H9 (cell line): ENCODE measurements around the gene EPS15. TPM values are rescaled to one million over a fixed set of nuclear protein-coding genes. Genes with fewer than 3 reads are reported as not detected.

Experiments used
- DNase-seq: peaks from one replicate; pipeline ENCODE4 v3.0.0-alpha.2; 2017
- H2AFZ ChIP-seq: one replicate; pipeline ENCODE4 v1.6.1; 2013; ENCODE audit warnings: mild to moderate bottlenecking, low read length, control low read depth, moderate library complexity
- H2AK5ac ChIP-seq: 2 replicates; pipeline ENCODE4 v1.6.1; 2013; ENCODE audit warnings: low read length, control low read depth, mixed read lengths; ENCODE audit not compliant: insufficient read length
- H2BK120ac ChIP-seq: one replicate; pipeline ENCODE4 v1.6.1; 2013; ENCODE audit warnings: low read depth, mild to moderate bottlenecking, low read length, control low read depth, inconsistent platforms; ENCODE audit not compliant: poor library complexity, severe bottlenecking
- H2BK12ac ChIP-seq: 2 replicates; pipeline ENCODE4 v1.6.1; 2013; ENCODE audit warnings: low read length, control low read depth, mixed read lengths, low read depth; ENCODE audit not compliant: insufficient read length
- H2BK15ac ChIP-seq: 2 replicates; pipeline ENCODE4 v1.6.1; 2013; ENCODE audit warnings: low read depth, low read length, control low read depth
- H2BK20ac ChIP-seq: one replicate; pipeline ENCODE4 v1.6.1; 2013; ENCODE audit warnings: low read depth, mild to moderate bottlenecking, low read length, control low read depth, inconsistent platforms; ENCODE audit not compliant: poor library complexity, severe bottlenecking
- H2BK5ac ChIP-seq: 2 replicates; pipeline ENCODE4 v1.6.1; 2013; ENCODE audit warnings: low read length, control low read depth, mixed read lengths; ENCODE audit not compliant: insufficient read length
- H3K14ac ChIP-seq: 2 replicates; pipeline ENCODE4 v1.6.1; 2013; ENCODE audit warnings: low read length, control low read depth; ENCODE audit not compliant: insufficient read depth
- H3K18ac ChIP-seq: 2 replicates; pipeline ENCODE4 v1.6.1; 2013; ENCODE audit warnings: low read depth, mild to moderate bottlenecking, mixed read lengths, low read length, control low read depth; ENCODE audit not compliant: insufficient read length
- H3K23ac ChIP-seq: 2 replicates; pipeline ENCODE4 v1.6.1; 2013; ENCODE audit warnings: low read length, control low read depth, mixed read lengths, low read depth; ENCODE audit not compliant: insufficient read length
- H3K23me2 ChIP-seq: 2 replicates; pipeline ENCODE4 v1.6.1; 2013; ENCODE audit warnings: low read depth, mild to moderate bottlenecking, mixed read lengths, low read length, control low read depth; ENCODE audit not compliant: insufficient read length, poor library complexity, severe bottlenecking
- H3K27ac ChIP-seq: 2 replicates; pipeline ENCODE4 v1.5.1; 2013; ENCODE audit warnings: low read length, control low read depth, mixed read lengths, low read depth; ENCODE audit not compliant: insufficient read length
- H3K27me3 ChIP-seq: 2 replicates; pipeline ENCODE4 v1.6.1; 2013; ENCODE audit warnings: low read length, control low read depth, inconsistent platforms; ENCODE audit not compliant: insufficient read depth
- H3K4ac ChIP-seq: 2 replicates; pipeline ENCODE4 v1.6.1; 2013; ENCODE audit warnings: low read depth, mild to moderate bottlenecking, control low read depth, inconsistent platforms, low read length, moderate library complexity
- H3K4me1 ChIP-seq: 2 replicates; pipeline ENCODE4 v1.6.1; 2013; ENCODE audit warnings: low read length, control low read depth, inconsistent platforms; ENCODE audit not compliant: insufficient read depth
- H3K4me2 ChIP-seq: 2 replicates; pipeline ENCODE4 v1.6.1; 2013; ENCODE audit warnings: low read length, control low read depth, mixed read lengths; ENCODE audit not compliant: insufficient read length, insufficient read depth
- H3K56ac ChIP-seq: 2 replicates; pipeline ENCODE4 v1.6.1; 2013; ENCODE audit warnings: low read depth, mild to moderate bottlenecking, mixed read lengths, low read length, control low read depth; ENCODE audit not compliant: insufficient read length
- H3K79me1 ChIP-seq: 2 replicates; pipeline ENCODE4 v1.6.1; 2013; ENCODE audit warnings: low read depth, mild to moderate bottlenecking, moderate library complexity, low read length, control low read depth, inconsistent platforms; ENCODE audit not compliant: insufficient read depth, poor library complexity, severe bottlenecking
- H3K79me2 ChIP-seq: 2 replicates; pipeline ENCODE4 v1.6.1; 2013; ENCODE audit warnings: low read length, control low read depth, inconsistent platforms; ENCODE audit not compliant: insufficient read depth
- H3K9ac ChIP-seq: 2 replicates; pipeline ENCODE4 v1.6.1; 2013; ENCODE audit warnings: low read length, control low read depth, mixed read lengths; ENCODE audit not compliant: insufficient read length; ENCODE audit errors: extremely low read depth
- H3K9me3 ChIP-seq: one replicate; pipeline ENCODE4 v1.6.1; 2013; ENCODE audit warnings: low read depth, low read length, inconsistent platforms; ENCODE audit not compliant: control insufficient read depth
- H3T11ph ChIP-seq: one replicate; pipeline ENCODE4 v1.6.1; 2013; ENCODE audit warnings: mild to moderate bottlenecking, low read length, control low read depth, inconsistent platforms
- H4K20me1 ChIP-seq: one replicate; pipeline ENCODE4 v1.6.1; 2013; ENCODE audit not compliant: control insufficient read depth, insufficient read length, insufficient read depth
- H4K5ac ChIP-seq: 2 replicates; pipeline ENCODE4 v1.6.1; 2013; ENCODE audit warnings: low read depth, mild to moderate bottlenecking, mixed read lengths, low read length, control low read depth; ENCODE audit not compliant: insufficient read length
- H4K8ac ChIP-seq: replicated peaks from 2 replicates; pipeline ENCODE4 v1.6.1; 2013; ENCODE audit warnings: low read length, control low read depth, mixed read lengths, low read depth; ENCODE audit not compliant: insufficient read length
- H4K91ac ChIP-seq: 2 replicates; pipeline ENCODE4 v1.6.1; 2013; ENCODE audit warnings: low read depth, mild to moderate bottlenecking, moderate library complexity, mixed read lengths, low read length, control low read depth; ENCODE audit not compliant: insufficient read length
- H3K27ac Mint-ChIP-seq, 3 experiments: 2 replicates in 2 of 3; 3 replicates in 1 of 3; pipeline ENCODE4 v1.8.0; 2020 to 2021; ENCODE audit warnings: mixed read lengths in 3 of 3, mild to moderate bottlenecking in 1 of 3, moderate library complexity in 1 of 3
- H3K27me3 Mint-ChIP-seq: 2 replicates; pipeline ENCODE4 v1.8.0; 2021; ENCODE audit warnings: low read depth, mild to moderate bottlenecking, moderate library complexity, mixed read lengths
- H3K36me3 Mint-ChIP-seq, 3 experiments: 2 replicates in 2 of 3; 3 replicates in 1 of 3; pipeline ENCODE4 v1.8.0; 2020 to 2021; ENCODE audit warnings: low read depth in 3 of 3, mixed read lengths in 3 of 3; ENCODE audit not compliant: insufficient read depth in 1 of 3
- H3K4me1 Mint-ChIP-seq, 2 experiments: 2 replicates each; pipeline ENCODE4 v1.8.0; 2020; ENCODE audit warnings: mixed read lengths in 2 of 2
- H3K4me3 Mint-ChIP-seq, 2 experiments: 2 replicates in 1 of 2; 3 replicates in 1 of 2; pipeline ENCODE4 v1.8.0; 2020 to 2021; ENCODE audit warnings: mild to moderate bottlenecking in 2 of 2, mixed read lengths in 2 of 2, moderate library complexity in 1 of 2
- H3K9me3 Mint-ChIP-seq, 2 experiments: 2 replicates in 1 of 2; 3 replicates in 1 of 2; pipeline ENCODE4 v1.8.0; 2020; ENCODE audit warnings: mild to moderate bottlenecking in 2 of 2, mixed read lengths in 2 of 2, moderate library complexity in 1 of 2
- total RNA-seq: library from RNA; stranded (reverse); gene quantifications from 2 replicates; pipeline ENCODE4 v1.2.1, GENCODE V29; 2021
- TF ChIP-seq, protein P1 (sequence below): fragments of 200-600 bp; sonication (generic); conservative IDR thresholded peaks from 3 replicates; pipeline ENCODE4 v1.8.0; 2021; ENCODE audit warnings: antibody characterized with exemption, mild to moderate bottlenecking

EPS15 gene
- total RNA-seq, 1 experiment from 2014 or later, result 44.1 TPM

DNA sequence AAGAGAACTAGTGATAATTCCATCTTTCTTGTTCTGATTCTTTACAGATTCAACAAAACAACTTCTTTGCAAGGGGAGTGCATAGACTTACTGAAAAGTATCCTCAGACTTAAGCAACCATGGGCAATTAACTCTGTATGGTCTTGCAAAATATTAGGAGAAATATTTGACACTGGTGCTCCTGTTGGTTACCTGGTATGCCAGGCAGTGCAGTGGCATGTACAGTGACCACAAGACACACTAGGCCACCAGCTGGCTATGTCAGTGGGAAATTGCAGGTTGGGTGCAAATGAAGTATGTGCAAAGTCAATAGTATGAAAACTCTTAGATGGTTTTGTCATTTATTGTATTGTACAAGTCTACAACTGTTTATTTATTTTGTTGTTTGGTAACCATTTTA, 34.5 kb downstream of the EPS15 start:
- peaks cover 3% of the 10 kb centered on the region for H3K79me1 ChIP-seq

More for the DNA sequence above, 34.5 kb downstream of the EPS15 start:
- Histone ChIP-seq H4K91ac (no peak overlapping the region), H2BK12ac (no peak overlapping the region), H3K9me3 (no peaks in the 10 kb centered on the region), H2BK120ac (no peak overlapping the region), H3K18ac (no peak overlapping the region), H3K9ac (no peak overlapping the region), H3K79me2 (peaks cover 2% of the 10 kb centered on the region; the same call in 1 of the 2 replicates), H2AK5ac (no peak overlapping the region), H2BK15ac (no peak overlapping the region), H3T11ph (no peak overlapping the region), H2BK20ac (no peak overlapping the region), H3K4me2 (no peak overlapping the region), H3K4me1 (no peaks in the 10 kb centered on the region), H3K27me3 (no peaks in the 10 kb centered on the region), H2BK5ac (no peak overlapping the region), H4K5ac (no peak overlapping the region), H3K56ac (no peak overlapping the region), H2AFZ (no peak overlapping the region), H3K4ac (no peak overlapping the region), H3K27ac (no peak overlapping the region), H4K8ac (no peak overlapping the region), H3K23me2 (no peaks in the 10 kb centered on the region), H4K20me1 (no peaks in the 10 kb centered on the region), H3K23ac (no peak overlapping the region), H3K14ac (no peak overlapping the region)
- no peak overlapping the region for H3K4me3 Mint-ChIP-seq
- no peaks in the 10 kb centered on the region for H3K9me3 Mint-ChIP-seq
- DNase-seq, result no peak
- H3K27me3 Mint-ChIP-seq, result no peaks in the 10 kb centered on the region
- TF ChIP-seq, protein P1, sequence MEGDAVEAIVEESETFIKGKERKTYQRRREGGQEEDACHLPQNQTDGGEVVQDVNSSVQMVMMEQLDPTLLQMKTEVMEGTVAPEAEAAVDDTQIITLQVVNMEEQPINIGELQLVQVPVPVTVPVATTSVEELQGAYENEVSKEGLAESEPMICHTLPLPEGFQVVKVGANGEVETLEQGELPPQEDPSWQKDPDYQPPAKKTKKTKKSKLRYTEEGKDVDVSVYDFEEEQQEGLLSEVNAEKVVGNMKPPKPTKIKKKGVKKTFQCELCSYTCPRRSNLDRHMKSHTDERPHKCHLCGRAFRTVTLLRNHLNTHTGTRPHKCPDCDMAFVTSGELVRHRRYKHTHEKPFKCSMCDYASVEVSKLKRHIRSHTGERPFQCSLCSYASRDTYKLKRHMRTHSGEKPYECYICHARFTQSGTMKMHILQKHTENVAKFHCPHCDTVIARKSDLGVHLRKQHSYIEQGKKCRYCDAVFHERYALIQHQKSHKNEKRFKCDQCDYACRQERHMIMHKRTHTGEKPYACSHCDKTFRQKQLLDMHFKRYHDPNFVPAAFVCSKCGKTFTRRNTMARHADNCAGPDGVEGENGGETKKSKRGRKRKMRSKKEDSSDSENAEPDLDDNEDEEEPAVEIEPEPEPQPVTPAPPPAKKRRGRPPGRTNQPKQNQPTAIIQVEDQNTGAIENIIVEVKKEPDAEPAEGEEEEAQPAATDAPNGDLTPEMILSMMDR, result no peak
- no peaks in the 10 kb centered on the region; a peak in 1 of 4 replicates for H3K4me1 Mint-ChIP-seq
- no peak overlapping the region for H3K27ac Mint-ChIP-seq
- H3K36me3 Mint-ChIP-seq, result peaks cover 4 to 7% (median 5%) of the 10 kb centered on the region in 3 experiments; a peak in 2 of 7 replicates
